ENCODE data around the gene SLFN12L. TPM values are rescaled to one million over a fixed set of nuclear protein-coding genes. Genes with fewer than 3 reads are reported as not detected.

Gene SLFN12L
- total RNA-seq (2021) (0.07 to 0.16 TPM (median 0.13 TPM) in 3 replicates), Bru-seq, nascent RNA (not detected)
- long read RNA-seq, experiment 1, result 0 reads
- long read RNA-seq, experiment 2, result 0 reads
- long read RNA-seq, experiment 3, result 0 reads

- Mint-ChIP-seq H3K9me3 (no peaks in the 10 kb centered on the region), H3K4me3 (no peak within 1 kb of the TSS), H3K27ac (no peak within 1 kb of the TSS), H3K27me3 (ENCODE audit: low read depth) (peaks cover 6% of the 10 kb centered on the region; the same call in 1 of the 2 replicates), H3K4me1 (no peaks in the 10 kb centered on the region), H3K36me3 (no peaks in the 10 kb centered on the region)
- POLR2A ChIA-PET, result no interaction called here
- ATAC-seq (no peak), DNase-seq (ENCODE audit: low spot score) (no peak)
- no peak for TF ChIP-seq GRHL2 (CRISPR knock-in tag; IDR thresholded peaks at IDR 0.05; ENCODE audit: insufficient replicate concordance, severe bottlenecking)
- no peak for TF ChIP-seq ERG (CRISPR knock-in tag; IDR thresholded peaks at IDR 0.05)
- no peak for TF ChIP-seq NR2C2 (CRISPR knock-in tag; IDR thresholded peaks at IDR 0.05)
- no peak for TF ChIP-seq MLX (CRISPR knock-in tag; IDR thresholded peaks at IDR 0.05)
- TF ChIP-seq ATF6 (CRISPR knock-in tag; IDR thresholded peaks at IDR 0.05), result no peak
- TF ChIP-seq FOXJ3 (CRISPR knock-in tag; IDR thresholded peaks at IDR 0.05; ENCODE audit: borderline replicate concordance), result no peak
- TF ChIP-seq SP1 (CRISPR knock-in tag; conservative IDR thresholded peaks at IDR 0.05), result no peak
- TF ChIP-seq ZMAT4 (CRISPR knock-in tag; IDR thresholded peaks at IDR 0.05), result no peak
- no peak for TF ChIP-seq AR (CRISPR knock-in tag; IDR thresholded peaks at IDR 0.05)
- no peak for TF ChIP-seq ATF3 (CRISPR knock-in tag; conservative IDR thresholded peaks at IDR 0.05)
- no peak for TF ChIP-seq JAZF1 (CRISPR knock-in tag; IDR thresholded peaks at IDR 0.05)
- no peak for TF ChIP-seq ZNF219 (CRISPR knock-in tag; IDR thresholded peaks at IDR 0.05; ENCODE audit: borderline replicate concordance)
- no peak for TF ChIP-seq HMGXB4 (CRISPR knock-in tag; IDR thresholded peaks at IDR 0.05)
- no peak for TF ChIP-seq ZBTB43 (CRISPR knock-in tag; IDR thresholded peaks at IDR 0.05)
- TF ChIP-seq CREM (CRISPR knock-in tag; IDR thresholded peaks at IDR 0.05), result no peak
- no peak for TF ChIP-seq ZNF232 (CRISPR knock-in tag; IDR thresholded peaks at IDR 0.05)
- no peak for TF ChIP-seq IRF1 (CRISPR knock-in tag; IDR thresholded peaks at IDR 0.05)
- CTCF ChIA-PET, result interaction anchor here (0.6 to 3.9 kb wide), 6 partner anchors 14 to 224 kb away, joined by 3 to 54 read pairs (median 6); no protein-coding TSS in a partner anchor
Measured at GRCh38 chr17:35537601-35538141, at the start of gene SLFN12L. Gene SLFN12L (minus strand): TSS chr17:35537678. CDS start chr17:35522364, 15,314 bp downstream.

Data from WTC11 (cell line).